ENCODE data around the gene DUSP28. TPM values are rescaled to one million over a fixed set of nuclear protein-coding genes. Genes with fewer than 3 reads are reported as not detected.

The DUSP28 gene
- total RNA-seq, 2 donors from 2014 or later = 1.4 to 2.8 TPM

DNA sequence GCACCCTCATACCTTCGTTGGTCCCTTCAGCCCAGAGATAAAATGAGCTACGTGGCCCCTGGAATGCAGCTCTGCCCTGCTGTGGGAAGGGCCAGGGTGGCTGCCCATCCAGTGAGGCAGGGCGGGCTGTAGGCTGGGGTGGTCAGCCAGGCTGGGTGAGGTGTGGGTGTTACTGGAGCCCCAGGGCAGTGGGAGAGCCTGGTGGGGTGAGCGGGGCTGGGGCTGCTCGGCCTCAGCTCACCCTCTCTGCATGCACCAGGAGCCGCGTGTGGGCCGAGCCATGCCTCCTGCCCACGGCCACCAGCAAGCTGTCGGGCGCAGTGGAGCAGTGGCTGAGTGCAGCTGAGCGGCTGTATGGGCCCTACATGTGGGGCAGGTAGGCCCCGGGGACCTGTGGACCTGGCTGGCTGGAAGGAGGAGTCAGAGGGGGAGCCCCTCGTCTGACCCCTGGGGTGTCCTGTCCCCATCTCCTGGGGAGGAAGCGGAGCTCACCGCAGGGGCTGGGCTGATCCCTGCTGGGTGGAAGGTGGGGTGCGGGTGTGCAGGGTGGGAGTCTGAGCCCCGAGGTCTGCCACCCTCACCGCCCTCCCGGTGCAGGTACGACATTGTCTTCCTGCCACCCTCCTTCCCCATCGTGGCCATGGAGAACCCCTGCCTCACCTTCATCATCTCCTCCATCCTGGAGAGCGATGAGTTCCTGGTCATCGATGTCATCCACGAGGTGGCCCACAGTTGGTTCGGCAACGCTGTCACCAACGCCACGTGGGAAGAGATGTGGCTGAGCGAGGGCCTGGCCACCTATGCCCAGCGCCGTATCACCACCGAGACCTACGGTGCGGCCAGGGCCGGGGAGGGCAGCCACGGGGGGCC is 13.6 kb downstream of the DUSP28 start:
- Histone ChIP-seq H3K27ac (ENCODE audit: low read depth, low read length) (no peak overlapping the region), H3K9me3 (ENCODE audit: control insufficient read depth, low read length) (no peaks in the 10 kb centered on the region), H3K27me3 (ENCODE audit: control insufficient read depth, insufficient read depth, low read length, poor library complexity, severe bottlenecking) (no peaks in the 10 kb centered on the region), H3K4me1 (ENCODE audit: control insufficient read depth, insufficient read depth, low read length) (peaks cover 3% of the 10 kb centered on the region), H3K4me3 (ENCODE audit: low read length) (no peak overlapping the region), H3K9ac (ENCODE audit: extremely low read depth, low read length, poor library complexity, severe bottlenecking) (no peak overlapping the region), H3K36me3 (ENCODE audit: control insufficient read depth, insufficient read depth, low read length) (no peaks in the 10 kb centered on the region)
- WGBS, 2 experiments (ENCODE audit: insufficient coverage in 1 of 2, insufficient read length in 1 of 2) = 93 to 96% methylated on average over 19 to 37 of the region's 37 CpGs
- no peak overlapping the region for H3K4me3 Mint-ChIP-seq
- H3K4me1 Mint-ChIP-seq = peaks cover 1% of the 10 kb centered on the region
- peaks cover 4% of the 10 kb centered on the region for H3K27me3 Mint-ChIP-seq (ENCODE audit: insufficient read depth)
- no peaks in the 10 kb centered on the region for H3K36me3 Mint-ChIP-seq (ENCODE audit: low read depth)
- TF ChIP-seq, protein P1, sequence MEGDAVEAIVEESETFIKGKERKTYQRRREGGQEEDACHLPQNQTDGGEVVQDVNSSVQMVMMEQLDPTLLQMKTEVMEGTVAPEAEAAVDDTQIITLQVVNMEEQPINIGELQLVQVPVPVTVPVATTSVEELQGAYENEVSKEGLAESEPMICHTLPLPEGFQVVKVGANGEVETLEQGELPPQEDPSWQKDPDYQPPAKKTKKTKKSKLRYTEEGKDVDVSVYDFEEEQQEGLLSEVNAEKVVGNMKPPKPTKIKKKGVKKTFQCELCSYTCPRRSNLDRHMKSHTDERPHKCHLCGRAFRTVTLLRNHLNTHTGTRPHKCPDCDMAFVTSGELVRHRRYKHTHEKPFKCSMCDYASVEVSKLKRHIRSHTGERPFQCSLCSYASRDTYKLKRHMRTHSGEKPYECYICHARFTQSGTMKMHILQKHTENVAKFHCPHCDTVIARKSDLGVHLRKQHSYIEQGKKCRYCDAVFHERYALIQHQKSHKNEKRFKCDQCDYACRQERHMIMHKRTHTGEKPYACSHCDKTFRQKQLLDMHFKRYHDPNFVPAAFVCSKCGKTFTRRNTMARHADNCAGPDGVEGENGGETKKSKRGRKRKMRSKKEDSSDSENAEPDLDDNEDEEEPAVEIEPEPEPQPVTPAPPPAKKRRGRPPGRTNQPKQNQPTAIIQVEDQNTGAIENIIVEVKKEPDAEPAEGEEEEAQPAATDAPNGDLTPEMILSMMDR (conservative IDR thresholded peaks at IDR 0.05) = no peak
- DNase-seq = no peak
- H3K27ac Mint-ChIP-seq = no peak overlapping the region
- no peaks in the 10 kb centered on the region for H3K9me3 Mint-ChIP-seq

DNA sequence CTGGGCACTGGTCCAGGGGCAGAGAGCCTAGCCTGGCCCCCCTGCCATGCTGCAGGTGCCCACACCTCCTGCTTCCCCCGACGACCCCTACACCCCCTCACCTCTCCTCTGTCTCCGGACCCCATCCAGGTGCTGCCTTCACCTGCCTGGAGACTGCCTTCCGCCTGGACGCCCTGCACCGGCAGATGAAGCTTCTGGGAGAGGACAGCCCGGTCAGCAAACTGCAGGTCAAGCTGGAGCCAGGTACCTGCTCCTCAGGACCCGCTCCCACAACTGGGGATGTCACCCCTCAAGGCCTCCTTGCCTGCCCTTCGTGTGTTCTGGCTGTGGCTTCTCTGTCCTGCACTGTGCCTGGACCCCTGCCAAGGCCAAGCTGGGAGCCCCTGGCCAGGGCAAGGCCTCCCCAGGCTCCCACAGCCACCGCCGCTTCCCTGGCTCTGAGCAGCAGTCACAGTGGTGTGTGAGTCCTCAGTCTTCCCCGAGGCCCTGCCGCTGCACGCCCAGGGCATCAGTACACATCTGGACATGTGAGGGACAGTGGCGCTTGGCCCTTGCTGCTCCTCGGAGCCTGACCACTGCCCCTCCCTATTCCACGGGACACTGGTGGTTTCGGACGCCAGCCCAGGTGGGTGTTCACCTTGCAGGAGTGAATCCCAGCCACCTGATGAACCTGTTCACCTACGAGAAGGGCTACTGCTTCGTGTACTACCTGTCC is 14.4 kb downstream of the DUSP28 start:
- 91 to 93% methylated on average over 16 to 21 of the region's 21 CpGs for WGBS, 2 experiments (ENCODE audit: insufficient coverage in 1 of 2, insufficient read length in 1 of 2)
- H3K4me3 ChIP-seq (ENCODE audit: low read length) = no peak overlapping the region
- no peak overlapping the region for H3K27ac Mint-ChIP-seq
- H3K4me1 ChIP-seq (ENCODE audit: control insufficient read depth, insufficient read depth, low read length) = peaks cover under 1% of the 10 kb centered on the region
- no peaks in the 10 kb centered on the region for H3K9me3 Mint-ChIP-seq
- DNase-seq = no peak
- TF ChIP-seq, protein P1 (conservative IDR thresholded peaks at IDR 0.05) = no peak
- H3K36me3 ChIP-seq (ENCODE audit: control insufficient read depth, insufficient read depth, low read length) = no peaks in the 10 kb centered on the region
- no peaks in the 10 kb centered on the region for H3K27me3 Mint-ChIP-seq (ENCODE audit: insufficient read depth)
- no peaks in the 10 kb centered on the region for H3K4me1 Mint-ChIP-seq
- H3K36me3 Mint-ChIP-seq (ENCODE audit: low read depth) = no peaks in the 10 kb centered on the region
- H3K27me3 ChIP-seq (ENCODE audit: control insufficient read depth, insufficient read depth, low read length, poor library complexity, severe bottlenecking) = no peaks in the 10 kb centered on the region
- no peaks in the 10 kb centered on the region for H3K9me3 ChIP-seq (ENCODE audit: control insufficient read depth, low read length)
- H3K9ac ChIP-seq (ENCODE audit: extremely low read depth, low read length, poor library complexity, severe bottlenecking) = no peak overlapping the region
- H3K4me3 Mint-ChIP-seq = no peak overlapping the region
- H3K27ac ChIP-seq (ENCODE audit: low read depth, low read length) = no peak overlapping the region

DNA sequence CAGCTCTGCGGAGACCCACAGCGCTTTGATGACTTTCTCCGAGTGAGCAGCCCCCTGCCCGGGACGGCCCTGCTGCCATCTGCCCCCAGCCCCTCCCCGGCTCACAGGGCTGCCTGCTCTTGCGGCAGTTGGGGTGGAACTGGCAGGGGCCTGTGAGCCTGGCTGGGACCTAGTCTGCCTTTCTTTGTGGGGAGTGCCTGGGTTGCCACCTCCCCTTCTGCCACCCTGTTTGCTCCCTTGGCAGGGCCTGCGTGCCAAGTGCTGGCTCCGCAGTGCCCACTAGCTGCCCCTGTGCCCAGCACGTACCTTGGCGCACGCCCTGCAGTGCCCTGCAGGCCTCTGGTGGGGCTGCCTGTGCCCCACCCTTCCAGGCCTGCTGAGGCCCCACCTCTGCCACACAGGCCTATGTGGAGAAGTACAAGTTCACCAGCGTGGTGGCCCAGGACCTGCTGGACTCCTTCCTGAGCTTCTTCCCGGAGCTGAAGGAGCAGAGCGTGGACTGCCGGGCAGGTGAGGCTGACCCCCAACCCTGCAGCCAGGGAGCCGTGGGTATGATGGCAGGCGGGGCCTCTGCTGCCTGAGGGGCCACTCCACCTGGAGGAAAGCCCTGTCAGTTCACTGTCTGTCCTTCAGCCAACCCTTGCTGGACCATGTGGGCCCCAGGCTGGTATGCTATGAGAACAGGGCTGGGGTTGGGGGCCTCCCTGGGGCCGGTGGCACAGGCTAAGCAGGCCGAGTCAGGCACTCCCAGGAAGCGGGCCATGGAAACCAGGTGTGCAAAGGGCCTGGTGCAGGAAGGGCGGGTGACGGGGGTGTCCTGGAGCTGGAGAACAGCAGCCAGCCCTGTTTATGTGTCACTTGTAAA is 15.2 kb downstream of the DUSP28 start:
- Histone ChIP-seq H3K9me3 (ENCODE audit: control insufficient read depth, low read length) (no peaks in the 10 kb centered on the region), H3K27ac (ENCODE audit: low read depth, low read length) (no peak overlapping the region), H3K4me1 (ENCODE audit: control insufficient read depth, insufficient read depth, low read length) (no peaks in the 10 kb centered on the region), H3K4me3 (ENCODE audit: low read length) (no peak overlapping the region), H3K9ac (ENCODE audit: extremely low read depth, low read length, poor library complexity, severe bottlenecking) (no peak overlapping the region), H3K36me3 (ENCODE audit: control insufficient read depth, insufficient read depth, low read length) (no peaks in the 10 kb centered on the region), H3K27me3 (ENCODE audit: control insufficient read depth, insufficient read depth, low read length, poor library complexity, severe bottlenecking) (no peaks in the 10 kb centered on the region)
- WGBS, 2 experiments (ENCODE audit: insufficient coverage in 1 of 2, insufficient read length in 1 of 2) = 92% methylated on average over 15 to 23 of the region's 23 CpGs
- no peaks in the 10 kb centered on the region for H3K9me3 Mint-ChIP-seq
- H3K4me1 Mint-ChIP-seq = peaks cover 6% of the 10 kb centered on the region
- H3K27ac Mint-ChIP-seq = no peak overlapping the region
- TF ChIP-seq, protein P1 (conservative IDR thresholded peaks at IDR 0.05) = no peak
- no peaks in the 10 kb centered on the region for H3K36me3 Mint-ChIP-seq (ENCODE audit: low read depth)
- no peak overlapping the region for H3K4me3 Mint-ChIP-seq
- H3K27me3 Mint-ChIP-seq (ENCODE audit: insufficient read depth) = no peaks in the 10 kb centered on the region
- DNase-seq = no peak

All from endodermal cell (in vitro differentiated cells).